HG02623 (cell line): ENCODE data around the gene CFAP97D2.
"Not testable (repeated sequence)": the region's sequence is repeated elsewhere in the genome, so short reads cannot be mapped to it uniquely, and the experiment has no call there.

Experiments
- ATAC-seq: cut with Tn5 transposase; IDR thresholded peaks from one replicate; pipeline ENCODE4 v1.9.1; 2021; ENCODE audit warnings: moderate library complexity; ENCODE audit not compliant: unreplicated experiment

The CFAP97D2 gene

GRCh38 chr13:114263578-114263977 lies 84.5 kb downstream of the CFAP97D2 start:
- peak; percentile 55 for ATAC-seq

- ATAC-seq = not testable (repeated sequence)
These were observed 85.3 kb downstream of the CFAP97D2 start for GRCh38 chr13:114264313-114264712.

GRCh38 chr13:114264886-114265611 lies 86.0 kb downstream of the CFAP97D2 start:
- ATAC-seq = no peak

GRCh38 chr13:114266241-114266640 lies 87.2 kb downstream of the CFAP97D2 start:
- no peak for ATAC-seq

- ATAC-seq = no peak
These were observed 89.6 kb downstream of the CFAP97D2 start for GRCh38 chr13:114268344-114269280.

GRCh38 chr13:114269281-114269770 lies 90.3 kb downstream of the CFAP97D2 start:
- ATAC-seq = no peak
